K562 (cell line): Measurements from ENCODE around the gene APOL4. TPM values are rescaled to one million over a fixed set of nuclear protein-coding genes. Genes with fewer than 3 reads are reported as not detected.

Source experiments
- ATAC-seq: fragments of 200-7000 bp; cut with Tn5 transposase; 3 replicates; pipeline ENCODE4 v1.9.1; 2020; ENCODE audit warnings: moderate library complexity
- BruUV-seq: library from RNA; stranded (reverse); fragments of 400-500 nt; replicated peaks from 2 replicates; lab custom pipeline; 2021; lab: Mats Ljungman, UMichigan
- CTCF ChIA-PET: fragments of 300-600 bp; formaldehyde crosslinking; extraction: SDS; loops from one replicate; lab custom pipeline; 2021; ENCODE audit warnings: low intra/inter-chr PET ratio; lab: Yijun Ruan, JAX
- POLR2A ChIA-PET: fragments of 300-600, 350-650 bp; sonication (Branson Sonifier 250); formaldehyde crosslinking; extraction: SDS; loops from one replicate; lab custom pipeline; 2021; ENCODE audit warnings: antibody characterized with exemption, inconsistent platforms; lab: Yijun Ruan, JAX
- DNase-seq, 4 experiments: peaks; one replicate each; pipeline versions ENCODE4 v3.0.0 to v3.0.0-alpha.2; 2011 to 2018; ENCODE audit warnings: low spot score in 3 of 4, mixed read lengths in 3 of 4; ENCODE audit errors: extremely low read depth in 1 of 4
- FAIRE-seq: peaks from 2 replicates; lab custom pipeline; 2011; peaks lifted over from hg19 to GRCh38; lab: Jason Lieb, UNC
- H2AFZ ChIP-seq: 2 replicates; pipeline ENCODE4 v1.6.0; 2011; ENCODE audit warnings: low read depth, low read length, control low read depth, inconsistent platforms
- H3K27ac ChIP-seq: fragments of 200-600 bp; 3 replicates; pipeline ENCODE4 v1.8.0; 2011; ENCODE audit warnings: low read depth, mild to moderate bottlenecking, control low read depth, inconsistent platforms, low read length, moderate library complexity, mixed read lengths; ENCODE audit errors: extremely low read depth
- H3K27me3 ChIP-seq, 2 experiments: fragments of 300-600 bp in 1 of 2; 2 replicates in 1 of 2; 3 replicates in 1 of 2; pipeline versions ENCODE4 v1.6.0 to v1.8.0; 2011; ENCODE audit warnings: inconsistent platforms in 2 of 2, low read length in 2 of 2, mild to moderate bottlenecking in 1 of 2, mixed read lengths in 1 of 2, moderate library complexity in 1 of 2; ENCODE audit not compliant: control insufficient read depth in 2 of 2, insufficient read depth in 2 of 2
- H3K36me3 ChIP-seq: fragments of 300-600 bp; 3 replicates; pipeline ENCODE4 v1.8.0; 2011; ENCODE audit warnings: mild to moderate bottlenecking, low read length, inconsistent platforms; ENCODE audit not compliant: control insufficient read depth, insufficient read depth
- H3K4me1 ChIP-seq, 2 experiments: fragments of 200-600 bp in 1 of 2; replicated peaks in 1 of 2; 2 replicates in 1 of 2; 3 replicates in 1 of 2; pipeline versions ENCODE4 v1.5.1 to v1.8.0; 2011; ENCODE audit warnings: inconsistent platforms in 2 of 2, low read length in 2 of 2, mild to moderate bottlenecking in 1 of 2, mixed read lengths in 1 of 2, moderate library complexity in 1 of 2; ENCODE audit not compliant: control insufficient read depth in 2 of 2, insufficient read depth in 2 of 2
- H3K4me2 ChIP-seq: 2 replicates; pipeline ENCODE4 v1.6.1; 2011; ENCODE audit warnings: low read length, control low read depth, inconsistent platforms, mixed read lengths; ENCODE audit not compliant: insufficient read depth
- H3K4me3 ChIP-seq: fragments of 200-600 bp; sonication (generic), shearing (Covaris generic); 2 replicates; pipeline ENCODE4 v1.5.1; 2016; ENCODE audit warnings: control low read depth, inconsistent platforms
- H3K79me2 ChIP-seq: fragments of 200-600 bp; 3 replicates; pipeline ENCODE4 v1.8.0; 2011; ENCODE audit warnings: low read length, inconsistent platforms; ENCODE audit not compliant: control insufficient read depth, insufficient read depth
- H3K9ac ChIP-seq, 2 experiments: 2 replicates each; pipeline versions ENCODE4 v1.6.0 to v1.6.1; 2011; ENCODE audit warnings: low read depth in 2 of 2, low read length in 2 of 2, control low read depth in 1 of 2, inconsistent platforms in 1 of 2, mild to moderate bottlenecking in 1 of 2, mixed read lengths in 1 of 2; ENCODE audit not compliant: insufficient read depth in 1 of 2
- H3K9me1 ChIP-seq: one replicate; pipeline ENCODE4 v1.6.0; 2011; ENCODE audit warnings: inconsistent platforms, mild to moderate bottlenecking, low read length, moderate library complexity; ENCODE audit not compliant: control insufficient read depth, insufficient read depth
- H3K9me3 ChIP-seq: replicated peaks from 2 replicates; pipeline ENCODE4 v1.5.1; 2011; ENCODE audit warnings: low read depth, low read length, inconsistent platforms; ENCODE audit not compliant: control insufficient read depth, insufficient read depth
- H4K20me1 ChIP-seq: replicated peaks from 2 replicates; pipeline ENCODE4 v1.6.1; 2011; ENCODE audit warnings: low read length, inconsistent platforms, mixed read lengths; ENCODE audit not compliant: control insufficient read depth, insufficient read depth
- SPI1 ChIP-seq: IDR thresholded peaks from 2 replicates; pipeline ENCODE4 v1.6.1; 2011; ENCODE audit warnings: low read depth, low read length, control low read depth, borderline replicate concordance
- WGBS: fragments of 100-300 bp; shearing (Covaris generic); methylation state at CpG from one replicate; pipeline ENCODE4 v1.1.6; 2016; ENCODE audit warnings: low coverage, mixed read lengths; ENCODE audit not compliant: insufficient coverage; ENCODE audit errors: missing lambda C conversion rate; 5-methylcytosine and 5-hydroxymethylcytosine counted together
- in situ Hi-C: fragments of 300-500 bp; cut with MboI; formaldehyde crosslinking; loops from 4 replicates; pipeline ENCODE4 v1.15.0; 2018; ENCODE audit warnings: inconsistent platforms, mixed read lengths
- intact Hi-C: fragments of 100-400 bp; cut with micrococcal nuclease; formaldehyde crosslinking; loops from 2 replicates; pipeline ENCODE4 v1.14.2; 2022
- polyA plus RNA-seq, 8 experiments: library from polyadenylated mRNA; depleted of rRNA in 4 of 8; stranded (reverse) in 5 of 8; unstranded in 3 of 8; fragments of >200 nt; fragmentation: Nextera tagmentation in 2 of 8; fragmentation: Illumina TruSeq in 1 of 8; extraction: Ambion mirVana in 2 of 8; extraction: Trizol in 1 of 8; gene quantifications; 2 replicates each; pipeline versions ENCODE4 v1.2.1 to v1.2.3, GENCODE V29; 2011 to 2014; ENCODE audit warnings: inconsistent platforms in 1 of 8, missing spikeins in 1 of 8
- total RNA-seq, 7 experiments: library from RNA; depleted of rRNA in 6 of 7; stranded (reverse); fragments of >200 nt in 6 of 7; fragmentation: Illumina TruSeq in 2 of 7; extraction: Trizol in 2 of 7; gene quantifications; 2 replicates each; pipeline versions ENCODE4 v1.2.1 to v1.2.3, GENCODE V29; 2011 to 2021; ENCODE audit warnings: low replicate concordance in 1 of 7
- TF ChIP-seq, protein P1 (sequence below): fragments of 450-650 bp; IDR thresholded peaks from 2 replicates; pipeline ENCODE4 v1.6.1; 2016; ENCODE audit warnings: mild to moderate bottlenecking, moderate library complexity
- TF ChIP-seq, protein P2 (sequence below), 2 experiments: fragments of 450-650 bp; IDR thresholded peaks; 2 replicates each; pipeline ENCODE4 v1.6.1; 2018; ENCODE audit warnings: mild to moderate bottlenecking in 2 of 2, low read depth in 1 of 2; ENCODE audit not compliant: partially characterized antibody in 2 of 2

APOL4 gene
- total and polyA plus RNA-seq, 9 of the 15 experiments (the other 6 are each of a cell fraction or from before 2014, with no cell fraction given): 6.5 to 15.0 (median 9.8) TPM

DNA sequence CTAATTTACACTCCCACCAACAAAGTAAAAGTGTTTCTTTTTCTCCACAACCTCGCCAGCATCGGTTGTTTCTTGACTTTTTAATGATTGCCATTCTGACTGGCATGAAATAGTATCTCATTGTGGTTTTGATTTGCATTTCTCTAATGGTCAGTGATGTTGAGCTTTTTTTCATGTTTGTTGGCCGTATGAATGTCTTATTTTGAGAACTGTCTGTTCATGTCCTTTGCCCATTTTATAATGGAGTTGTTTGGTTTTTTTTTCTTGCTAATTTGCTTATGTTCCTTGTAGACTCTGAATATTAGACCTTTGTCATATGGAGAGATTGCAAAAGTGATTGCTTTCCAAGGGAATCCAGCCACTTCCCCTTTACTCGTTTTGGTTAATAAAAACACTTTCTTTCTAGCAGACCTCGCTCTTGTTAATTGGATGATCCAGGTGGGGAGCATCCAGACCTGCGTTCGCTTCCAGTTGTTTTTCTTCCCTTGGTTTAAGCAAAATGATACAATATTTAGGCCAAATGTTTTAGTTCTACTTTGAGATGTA, 17.1 kb upstream of the APOL4 start:
- DNase-seq: no peak
- TF ChIP-seq, protein P1, sequence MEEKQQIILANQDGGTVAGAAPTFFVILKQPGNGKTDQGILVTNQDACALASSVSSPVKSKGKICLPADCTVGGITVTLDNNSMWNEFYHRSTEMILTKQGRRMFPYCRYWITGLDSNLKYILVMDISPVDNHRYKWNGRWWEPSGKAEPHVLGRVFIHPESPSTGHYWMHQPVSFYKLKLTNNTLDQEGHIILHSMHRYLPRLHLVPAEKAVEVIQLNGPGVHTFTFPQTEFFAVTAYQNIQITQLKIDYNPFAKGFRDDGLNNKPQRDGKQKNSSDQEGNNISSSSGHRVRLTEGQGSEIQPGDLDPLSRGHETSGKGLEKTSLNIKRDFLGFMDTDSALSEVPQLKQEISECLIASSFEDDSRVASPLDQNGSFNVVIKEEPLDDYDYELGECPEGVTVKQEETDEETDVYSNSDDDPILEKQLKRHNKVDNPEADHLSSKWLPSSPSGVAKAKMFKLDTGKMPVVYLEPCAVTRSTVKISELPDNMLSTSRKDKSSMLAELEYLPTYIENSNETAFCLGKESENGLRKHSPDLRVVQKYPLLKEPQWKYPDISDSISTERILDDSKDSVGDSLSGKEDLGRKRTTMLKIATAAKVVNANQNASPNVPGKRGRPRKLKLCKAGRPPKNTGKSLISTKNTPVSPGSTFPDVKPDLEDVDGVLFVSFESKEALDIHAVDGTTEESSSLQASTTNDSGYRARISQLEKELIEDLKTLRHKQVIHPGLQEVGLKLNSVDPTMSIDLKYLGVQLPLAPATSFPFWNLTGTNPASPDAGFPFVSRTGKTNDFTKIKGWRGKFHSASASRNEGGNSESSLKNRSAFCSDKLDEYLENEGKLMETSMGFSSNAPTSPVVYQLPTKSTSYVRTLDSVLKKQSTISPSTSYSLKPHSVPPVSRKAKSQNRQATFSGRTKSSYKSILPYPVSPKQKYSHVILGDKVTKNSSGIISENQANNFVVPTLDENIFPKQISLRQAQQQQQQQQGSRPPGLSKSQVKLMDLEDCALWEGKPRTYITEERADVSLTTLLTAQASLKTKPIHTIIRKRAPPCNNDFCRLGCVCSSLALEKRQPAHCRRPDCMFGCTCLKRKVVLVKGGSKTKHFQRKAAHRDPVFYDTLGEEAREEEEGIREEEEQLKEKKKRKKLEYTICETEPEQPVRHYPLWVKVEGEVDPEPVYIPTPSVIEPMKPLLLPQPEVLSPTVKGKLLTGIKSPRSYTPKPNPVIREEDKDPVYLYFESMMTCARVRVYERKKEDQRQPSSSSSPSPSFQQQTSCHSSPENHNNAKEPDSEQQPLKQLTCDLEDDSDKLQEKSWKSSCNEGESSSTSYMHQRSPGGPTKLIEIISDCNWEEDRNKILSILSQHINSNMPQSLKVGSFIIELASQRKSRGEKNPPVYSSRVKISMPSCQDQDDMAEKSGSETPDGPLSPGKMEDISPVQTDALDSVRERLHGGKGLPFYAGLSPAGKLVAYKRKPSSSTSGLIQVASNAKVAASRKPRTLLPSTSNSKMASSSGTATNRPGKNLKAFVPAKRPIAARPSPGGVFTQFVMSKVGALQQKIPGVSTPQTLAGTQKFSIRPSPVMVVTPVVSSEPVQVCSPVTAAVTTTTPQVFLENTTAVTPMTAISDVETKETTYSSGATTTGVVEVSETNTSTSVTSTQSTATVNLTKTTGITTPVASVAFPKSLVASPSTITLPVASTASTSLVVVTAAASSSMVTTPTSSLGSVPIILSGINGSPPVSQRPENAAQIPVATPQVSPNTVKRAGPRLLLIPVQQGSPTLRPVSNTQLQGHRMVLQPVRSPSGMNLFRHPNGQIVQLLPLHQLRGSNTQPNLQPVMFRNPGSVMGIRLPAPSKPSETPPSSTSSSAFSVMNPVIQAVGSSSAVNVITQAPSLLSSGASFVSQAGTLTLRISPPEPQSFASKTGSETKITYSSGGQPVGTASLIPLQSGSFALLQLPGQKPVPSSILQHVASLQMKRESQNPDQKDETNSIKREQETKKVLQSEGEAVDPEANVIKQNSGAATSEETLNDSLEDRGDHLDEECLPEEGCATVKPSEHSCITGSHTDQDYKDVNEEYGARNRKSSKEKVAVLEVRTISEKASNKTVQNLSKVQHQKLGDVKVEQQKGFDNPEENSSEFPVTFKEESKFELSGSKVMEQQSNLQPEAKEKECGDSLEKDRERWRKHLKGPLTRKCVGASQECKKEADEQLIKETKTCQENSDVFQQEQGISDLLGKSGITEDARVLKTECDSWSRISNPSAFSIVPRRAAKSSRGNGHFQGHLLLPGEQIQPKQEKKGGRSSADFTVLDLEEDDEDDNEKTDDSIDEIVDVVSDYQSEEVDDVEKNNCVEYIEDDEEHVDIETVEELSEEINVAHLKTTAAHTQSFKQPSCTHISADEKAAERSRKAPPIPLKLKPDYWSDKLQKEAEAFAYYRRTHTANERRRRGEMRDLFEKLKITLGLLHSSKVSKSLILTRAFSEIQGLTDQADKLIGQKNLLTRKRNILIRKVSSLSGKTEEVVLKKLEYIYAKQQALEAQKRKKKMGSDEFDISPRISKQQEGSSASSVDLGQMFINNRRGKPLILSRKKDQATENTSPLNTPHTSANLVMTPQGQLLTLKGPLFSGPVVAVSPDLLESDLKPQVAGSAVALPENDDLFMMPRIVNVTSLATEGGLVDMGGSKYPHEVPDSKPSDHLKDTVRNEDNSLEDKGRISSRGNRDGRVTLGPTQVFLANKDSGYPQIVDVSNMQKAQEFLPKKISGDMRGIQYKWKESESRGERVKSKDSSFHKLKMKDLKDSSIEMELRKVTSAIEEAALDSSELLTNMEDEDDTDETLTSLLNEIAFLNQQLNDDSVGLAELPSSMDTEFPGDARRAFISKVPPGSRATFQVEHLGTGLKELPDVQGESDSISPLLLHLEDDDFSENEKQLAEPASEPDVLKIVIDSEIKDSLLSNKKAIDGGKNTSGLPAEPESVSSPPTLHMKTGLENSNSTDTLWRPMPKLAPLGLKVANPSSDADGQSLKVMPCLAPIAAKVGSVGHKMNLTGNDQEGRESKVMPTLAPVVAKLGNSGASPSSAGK: no peak
- TF ChIP-seq SPI1: peak; percentile 38; the same call in 1 of the 2 replicates
- TF ChIP-seq, protein P2, sequence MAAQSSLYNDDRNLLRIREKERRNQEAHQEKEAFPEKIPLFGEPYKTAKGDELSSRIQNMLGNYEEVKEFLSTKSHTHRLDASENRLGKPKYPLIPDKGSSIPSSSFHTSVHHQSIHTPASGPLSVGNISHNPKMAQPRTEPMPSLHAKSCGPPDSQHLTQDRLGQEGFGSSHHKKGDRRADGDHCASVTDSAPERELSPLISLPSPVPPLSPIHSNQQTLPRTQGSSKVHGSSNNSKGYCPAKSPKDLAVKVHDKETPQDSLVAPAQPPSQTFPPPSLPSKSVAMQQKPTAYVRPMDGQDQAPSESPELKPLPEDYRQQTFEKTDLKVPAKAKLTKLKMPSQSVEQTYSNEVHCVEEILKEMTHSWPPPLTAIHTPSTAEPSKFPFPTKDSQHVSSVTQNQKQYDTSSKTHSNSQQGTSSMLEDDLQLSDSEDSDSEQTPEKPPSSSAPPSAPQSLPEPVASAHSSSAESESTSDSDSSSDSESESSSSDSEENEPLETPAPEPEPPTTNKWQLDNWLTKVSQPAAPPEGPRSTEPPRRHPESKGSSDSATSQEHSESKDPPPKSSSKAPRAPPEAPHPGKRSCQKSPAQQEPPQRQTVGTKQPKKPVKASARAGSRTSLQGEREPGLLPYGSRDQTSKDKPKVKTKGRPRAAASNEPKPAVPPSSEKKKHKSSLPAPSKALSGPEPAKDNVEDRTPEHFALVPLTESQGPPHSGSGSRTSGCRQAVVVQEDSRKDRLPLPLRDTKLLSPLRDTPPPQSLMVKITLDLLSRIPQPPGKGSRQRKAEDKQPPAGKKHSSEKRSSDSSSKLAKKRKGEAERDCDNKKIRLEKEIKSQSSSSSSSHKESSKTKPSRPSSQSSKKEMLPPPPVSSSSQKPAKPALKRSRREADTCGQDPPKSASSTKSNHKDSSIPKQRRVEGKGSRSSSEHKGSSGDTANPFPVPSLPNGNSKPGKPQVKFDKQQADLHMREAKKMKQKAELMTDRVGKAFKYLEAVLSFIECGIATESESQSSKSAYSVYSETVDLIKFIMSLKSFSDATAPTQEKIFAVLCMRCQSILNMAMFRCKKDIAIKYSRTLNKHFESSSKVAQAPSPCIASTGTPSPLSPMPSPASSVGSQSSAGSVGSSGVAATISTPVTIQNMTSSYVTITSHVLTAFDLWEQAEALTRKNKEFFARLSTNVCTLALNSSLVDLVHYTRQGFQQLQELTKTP (IDR thresholded peaks at IDR 0.05; ENCODE audit: low read depth in 1 of 2, partially characterized antibody in 2 of 2): peak in 1 of 2 experiments; percentile 91

More for the DNA sequence above, 17.1 kb upstream of the APOL4 start:
- intact Hi-C loops: no loop called here
- Histone ChIP-seq H3K9me1 (no peaks in the 10 kb centered on the region), H2AFZ (no peak overlapping the region), H3K36me3 (no peaks in the 10 kb centered on the region), H3K4me2 (no peak overlapping the region), H4K20me1 (no peaks in the 10 kb centered on the region), H3K4me3 (no peak overlapping the region), H3K79me2 (no peaks in the 10 kb centered on the region), H3K9ac (no peak overlapping the region), H3K4me1 (peaks cover 0 to 8% of the 10 kb centered on the region in 2 experiments; a peak in 2 of 5 replicates), H3K9me3 (no peaks in the 10 kb centered on the region), H3K27ac (no peak overlapping the region), H3K27me3 (no peaks in the 10 kb centered on the region)
- no peak for ATAC-seq
- ChIA-PET CTCF (interaction anchor here (0.7 kb wide), 1 partner anchor 39 kb away, joined by 3 read pairs; no protein-coding TSS in a partner anchor), POLR2A (interaction anchor here (1.4 kb wide), 1 partner anchor 34 kb away, joined by 3 read pairs; the partner anchor contains the start of gene APOL1)
- FAIRE-seq: no peak
- 48% methylated on average over 7 of the region's 7 CpGs for WGBS
- no TSS peak for BruUV-seq
- in situ Hi-C loops: no loop called here
